ENCODE data around the gene LEMD2.

GRCh38 chr6:33744895-33745546 is 43.9 kb downstream of the LEMD2 start:
- TF ChIP-seq CTCF (IDR thresholded peaks at IDR 0.05) (no peak), POLR2A (IDR thresholded peaks at IDR 0.05) (no peak), POLR2AphosphoS5 (IDR thresholded peaks at IDR 0.05) (no peak)
